Sciatic nerve (tissue), 2 donors: ENCODE measurements around the gene LRP1B. TPM values are rescaled to one million over a fixed set of nuclear protein-coding genes. Genes with fewer than 3 reads are reported as not detected.

ENCODE experiments used
- ATAC-seq: fragments of 200-7000 bp; cut with Tn5 transposase; one replicate; pipeline ENCODE4 v1.9.1; 2020; ENCODE audit warnings: mild to moderate bottlenecking, moderate library complexity
- DNase-seq: peaks from one replicate; pipeline ENCODE4 v3.0.0-alpha.2; 2020; ENCODE audit warnings: low spot score
- intact Hi-C: fragments of 100-400 bp; cut with DNase I; formaldehyde crosslinking; loops from one replicate; pipeline ENCODE4 v1.14.2; 2022
- total RNA-seq: library from RNA; stranded (reverse); fragmentation: NEBNext Ultra II Directional; extraction: Animal tissue kit (Norgen Biotek cat#: 25700); gene quantifications from one replicate; pipeline ENCODE4 v1.2.1, GENCODE V29; 2021
- donor health status: DM: no; HTN: no; CAD: no.
- donor health status: DM: no; HTN: no; CAD: no.

Gene LRP1B
- total RNA-seq, 1 donor from 2014 or later, result 0.62 TPM

DNA sequence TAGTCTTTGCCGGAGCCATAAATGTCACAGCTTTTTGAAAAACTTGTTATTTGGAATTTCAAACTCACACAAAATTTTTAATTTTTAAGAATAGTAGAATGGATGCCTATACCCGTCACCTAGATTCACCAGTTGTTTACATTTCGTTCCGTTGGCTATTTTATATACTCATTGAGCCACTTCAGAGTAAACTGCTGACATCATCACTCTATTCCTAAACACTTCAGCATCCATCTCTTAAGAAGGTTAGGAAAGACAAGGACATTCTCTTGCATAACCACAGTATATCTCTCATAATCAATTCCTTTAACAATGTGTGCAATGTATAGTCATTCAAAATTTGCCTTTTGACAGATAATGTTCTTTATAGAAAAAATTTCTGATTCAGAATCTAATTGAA lies 1065.8 kb downstream of the LRP1B start:
- DNase-seq, result no peak
- intact Hi-C loops, result no loop called here
- no peak for ATAC-seq

- intact Hi-C loops, result no loop called here
- DNase-seq (no peak), ATAC-seq (no peak)
Measured at GRCh38 chr2:141063406-141063805, 1067.4 kb downstream of the LRP1B start.

DNA sequence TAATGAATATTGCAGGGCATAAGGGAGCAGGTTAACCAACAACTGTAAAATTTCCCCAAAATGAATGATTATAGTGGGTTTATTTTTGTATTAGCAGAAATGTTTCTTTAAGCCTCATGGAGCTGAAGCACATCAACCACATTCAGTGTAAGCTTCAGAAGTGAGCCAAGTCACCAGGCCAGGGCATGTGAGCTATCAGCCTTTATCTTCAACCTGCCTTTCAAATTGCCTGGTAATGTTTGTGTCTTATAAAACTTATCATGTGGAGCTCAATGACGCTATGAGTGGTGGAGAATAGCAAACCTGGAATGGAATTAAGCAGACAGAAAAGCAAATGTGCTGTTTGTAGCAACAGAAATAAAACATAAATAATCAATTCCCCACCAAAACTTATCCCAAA lies 1068.4 kb downstream of the LRP1B start:
- DNase-seq (no peak), ATAC-seq (no peak)
- intact Hi-C loops, result no loop called here

DNA sequence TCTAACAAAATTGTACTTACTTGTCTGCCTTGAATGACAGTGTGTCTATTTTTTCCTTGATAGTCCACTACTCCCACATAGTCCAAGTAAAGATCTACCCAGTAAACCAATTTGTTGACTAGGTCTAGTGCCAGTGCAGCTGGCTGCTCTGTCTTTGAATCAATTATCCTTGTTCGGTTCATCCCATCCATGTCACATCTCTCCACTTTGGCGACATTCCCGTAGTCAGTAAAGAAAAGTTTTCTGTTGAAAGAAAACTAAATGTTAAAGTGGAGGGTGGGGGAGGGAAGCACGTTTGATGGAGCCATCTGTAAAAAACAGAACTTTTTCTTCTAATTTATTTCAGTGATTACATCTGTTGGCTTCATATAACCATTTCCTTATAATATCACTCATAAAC lies 1068.8 kb downstream of the LRP1B start:
- intact Hi-C loops, result no loop called here
- no peak for DNase-seq
- no peak for ATAC-seq

DNA sequence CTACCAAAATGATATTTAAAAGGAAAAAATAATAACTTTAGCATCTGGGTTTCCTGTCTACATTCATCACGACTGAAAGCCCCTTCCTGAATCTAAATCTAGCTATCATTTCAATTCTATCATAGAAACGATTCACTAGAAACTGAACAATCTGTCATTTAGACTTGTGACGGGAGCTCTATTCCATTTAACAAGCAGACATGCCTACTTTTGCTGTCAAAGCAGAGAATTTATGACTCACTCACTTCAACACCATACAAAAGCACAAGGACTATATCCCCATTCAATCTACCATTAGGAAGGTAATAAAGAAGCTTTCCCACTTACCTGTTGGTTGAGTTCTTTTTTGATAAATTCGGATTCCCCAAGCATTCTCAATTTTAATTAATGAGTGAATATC lies 1072.3 kb downstream of the LRP1B start:
- ATAC-seq, result no peak
- intact Hi-C loops, result no loop called here
- no peak for DNase-seq

- intact Hi-C loops, result no loop called here
- ATAC-seq (no peak), DNase-seq (no peak)
Measured at GRCh38 chr2:141055531-141055930, 1075.3 kb downstream of the LRP1B start.

DNA sequence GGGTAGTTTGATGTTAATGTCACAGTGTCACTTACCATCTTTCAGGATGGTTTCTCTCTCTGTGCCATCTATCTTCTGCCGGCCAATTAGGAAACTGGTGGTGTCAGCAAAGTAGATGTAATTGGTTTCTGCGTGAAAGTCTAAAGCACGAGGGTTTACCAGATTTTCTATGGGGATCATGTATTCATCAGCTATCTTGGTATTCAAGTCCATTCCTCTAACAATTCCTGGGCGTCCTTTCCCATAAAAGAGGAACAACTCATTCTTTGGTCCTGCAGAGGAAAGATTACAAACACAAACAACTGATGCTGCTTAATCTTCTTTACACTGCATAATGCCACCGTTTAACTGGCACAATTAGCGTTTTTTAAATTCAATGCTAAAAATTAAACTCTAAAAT lies 1081.9 kb downstream of the LRP1B start:
- no peak for ATAC-seq
- intact Hi-C loops, result no loop called here
- DNase-seq, result no peak

GRCh38 chr2:141041281-141041680 lies 1089.5 kb downstream of the LRP1B start:
- no peak for DNase-seq
- no peak for ATAC-seq
- intact Hi-C loops, result no loop called here

DNA sequence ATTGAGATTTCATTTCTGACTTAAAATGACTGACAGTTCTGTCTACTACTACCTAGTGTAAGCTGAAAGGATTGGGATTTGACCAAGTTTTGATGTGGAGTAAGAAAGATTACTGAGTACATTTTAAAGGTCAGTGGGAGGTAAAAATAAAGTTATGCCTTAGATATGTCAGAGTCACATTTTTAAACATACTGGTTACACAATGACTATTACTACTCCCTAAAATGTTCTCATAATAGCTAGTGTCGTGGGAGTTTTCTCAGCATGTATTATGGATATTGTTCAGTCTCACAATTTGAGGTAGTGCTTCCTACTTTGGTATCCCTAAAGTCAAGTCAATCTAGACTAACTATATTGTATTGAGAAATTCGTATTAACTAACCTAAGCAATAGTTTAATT lies 1092.5 kb downstream of the LRP1B start:
- intact Hi-C loops, result no loop called here
- no peak for DNase-seq
- no peak for ATAC-seq

DNA sequence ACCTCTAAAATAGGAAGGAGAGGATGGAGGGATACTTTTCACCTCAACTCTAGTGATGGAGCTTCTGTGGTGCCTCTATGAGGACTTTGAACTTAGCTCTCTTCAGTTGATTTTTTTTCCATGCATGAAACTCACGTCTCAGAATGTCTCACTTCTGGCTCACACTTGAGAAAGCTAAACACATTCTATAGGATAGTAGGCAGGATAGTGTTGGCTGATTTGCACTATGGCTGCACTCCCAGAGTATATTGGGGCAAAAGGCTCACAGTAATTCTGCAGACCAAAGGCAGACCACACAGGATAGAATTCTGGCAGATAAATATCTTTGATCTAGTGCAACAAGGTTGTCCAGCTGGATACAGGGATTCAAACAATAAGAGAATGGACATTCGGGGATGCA lies 1093.5 kb downstream of the LRP1B start:
- ATAC-seq, result no peak
- no peak for DNase-seq
- intact Hi-C loops, result no loop called here

GRCh38 chr2:141035846-141036420 lies 1094.9 kb downstream of the LRP1B start:
- intact Hi-C loops, result no loop called here
- DNase-seq (no peak), ATAC-seq (no peak)

GRCh38 chr2:141029428-141030078 lies 1101.3 kb downstream of the LRP1B start:
- intact Hi-C loops, result no loop called here
- DNase-seq, result no peak
- no peak for ATAC-seq

- no peak for ATAC-seq
- intact Hi-C loops, result no loop called here
- DNase-seq, result no peak
Measured at GRCh38 chr2:141027221-141027620, 1103.6 kb downstream of the LRP1B start.

GRCh38 chr2:141021611-141022010 lies 1109.2 kb downstream of the LRP1B start:
- no peak for DNase-seq
- no peak for ATAC-seq
- intact Hi-C loops, result no loop called here

DNA sequence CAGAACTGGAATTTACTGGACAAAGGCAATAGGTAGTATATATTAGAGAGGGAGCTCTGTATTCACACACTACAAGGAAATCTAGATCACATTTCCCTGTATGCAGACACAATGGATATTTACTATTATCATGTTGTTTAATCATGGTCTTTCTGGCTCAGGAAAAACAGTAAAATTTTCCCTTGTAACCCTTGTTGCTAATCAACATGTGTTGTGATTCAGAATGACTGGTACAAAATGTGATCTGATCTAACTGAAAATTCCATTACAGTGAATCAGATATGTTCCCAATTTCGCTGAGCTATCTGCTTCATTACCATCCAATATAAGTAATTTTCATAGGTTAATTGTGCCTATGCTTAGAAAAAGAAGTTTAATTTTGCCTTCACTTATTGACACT lies 1109.7 kb downstream of the LRP1B start:
- ATAC-seq (no peak), DNase-seq (no peak)
- intact Hi-C loops, result no loop called here

GRCh38 chr2:141020346-141020745 lies 1110.5 kb downstream of the LRP1B start:
- ATAC-seq (no peak), DNase-seq (no peak)
- intact Hi-C loops, result no loop called here

DNA sequence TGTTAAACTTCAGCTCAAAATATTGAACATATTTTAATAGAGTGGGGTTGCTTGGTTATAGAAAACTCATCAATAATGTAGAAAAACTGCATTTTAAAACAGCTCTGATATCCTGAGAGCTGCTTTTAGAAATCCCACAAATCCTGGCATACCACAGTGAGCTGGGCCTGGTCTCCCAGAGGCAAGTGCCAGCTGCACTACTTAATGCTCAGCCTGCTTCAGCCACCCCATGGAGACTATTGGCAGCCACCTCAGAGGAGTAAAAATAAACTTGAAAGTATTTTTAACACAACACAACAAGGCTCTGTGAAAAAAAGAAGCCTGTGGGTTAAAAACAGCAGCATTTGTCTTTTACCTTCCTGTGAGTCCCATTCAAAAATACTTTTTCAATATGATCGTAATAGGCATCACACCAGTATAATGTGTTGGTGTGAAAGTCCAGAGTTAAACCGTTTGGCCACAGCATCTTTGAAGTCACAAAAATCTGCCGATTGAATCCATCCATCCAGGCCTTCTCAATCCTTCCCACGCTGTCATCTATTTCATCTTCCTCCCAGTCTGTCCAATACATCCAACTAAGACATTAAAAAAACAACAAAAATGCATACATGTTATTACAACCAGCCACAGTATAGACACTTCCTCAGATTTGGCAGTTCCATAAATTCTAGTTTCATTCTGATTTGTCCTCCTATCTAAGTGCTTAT lies 1115.3 kb downstream of the LRP1B start:
- DNase-seq (no peak), ATAC-seq (no peak)
- intact Hi-C loops, result no loop called here

DNA sequence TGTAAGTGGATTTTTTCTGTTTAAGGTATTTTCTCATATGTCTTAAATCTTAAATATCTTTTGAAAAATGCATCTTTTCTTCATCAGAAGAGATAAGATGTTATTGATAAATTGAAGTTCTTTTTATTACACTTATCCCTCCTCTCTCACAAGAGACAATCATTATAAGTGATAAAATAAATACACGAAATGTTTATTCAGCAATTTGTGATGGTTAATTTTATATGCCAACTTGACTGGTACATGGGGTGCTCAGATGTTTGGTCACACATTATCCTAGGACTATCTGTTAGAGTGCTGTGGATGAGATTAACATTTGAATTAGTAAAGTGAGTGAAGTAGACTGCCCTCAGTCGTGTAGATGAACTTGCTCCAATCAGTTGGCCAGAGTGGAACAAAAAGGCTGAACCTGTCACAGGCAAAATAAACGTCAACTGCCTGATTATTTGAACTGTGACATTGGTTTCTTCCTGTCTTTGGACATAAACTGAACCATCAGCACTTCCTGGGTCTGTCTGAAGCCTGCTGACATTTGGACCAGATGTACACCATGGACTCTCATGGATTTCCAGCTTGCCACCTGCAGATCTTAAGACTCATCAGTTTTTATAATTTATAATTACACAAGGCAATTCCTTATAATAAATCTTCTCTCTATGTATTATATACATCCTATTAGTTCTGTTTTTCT lies 1126.7 kb downstream of the LRP1B start:
- ATAC-seq (no peak), DNase-seq (no peak)
- intact Hi-C loops, result no loop called here

DNA sequence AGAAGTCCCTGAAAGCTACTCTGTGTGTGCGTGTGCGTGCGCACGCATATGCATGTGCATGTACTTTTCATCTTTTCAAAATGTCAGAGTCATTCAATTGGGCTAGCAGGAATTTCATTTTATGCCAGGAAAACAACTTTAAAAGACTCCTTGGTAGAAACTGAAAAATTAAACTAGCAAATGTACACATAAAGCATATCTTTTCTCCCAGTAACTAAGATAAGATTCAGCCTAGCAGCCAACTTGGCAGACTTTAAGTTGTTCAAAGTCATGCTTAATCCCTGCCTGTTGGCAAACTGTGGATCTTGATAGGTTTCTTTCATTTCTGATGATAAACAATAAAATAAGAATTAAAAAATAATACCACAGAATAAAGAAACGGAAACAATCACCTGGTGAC lies 1129.1 kb downstream of the LRP1B start:
- ATAC-seq (no peak), DNase-seq (no peak)
- intact Hi-C loops, result no loop called here

DNA sequence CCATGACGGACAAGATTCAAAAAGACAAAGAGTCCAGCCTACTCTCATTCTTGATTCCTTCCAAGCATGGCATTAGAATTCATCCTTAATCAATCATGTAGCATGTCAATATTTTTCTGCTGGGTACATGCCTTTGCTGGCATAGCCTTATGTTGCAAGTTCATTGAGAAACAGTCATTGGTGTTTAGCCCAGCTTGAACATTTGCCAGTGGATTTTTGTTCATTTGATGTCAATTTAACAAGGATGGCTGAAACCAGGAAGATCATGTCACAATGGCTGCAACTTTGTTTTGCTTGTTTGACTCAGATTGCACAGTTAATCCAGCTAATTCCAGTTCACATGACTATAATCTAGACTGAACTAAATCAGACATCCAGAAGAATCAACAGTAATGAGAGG lies 1132.2 kb downstream of the LRP1B start:
- intact Hi-C loops, result no loop called here
- no peak for ATAC-seq
- no peak for DNase-seq
